Tibial nerve (tissue), 4 donors: ENCODE measurements around the gene SWAP70.

Experiments used
- EP300 ChIP-seq, 2 donors: sonication (generic); formaldehyde crosslinking; IDR thresholded peaks; one replicate each; pipeline ENCODE4 v1.6.1; 2017; ENCODE audit warnings: antibody characterized with exemption in 2 of 2, mild to moderate bottlenecking in 1 of 2
- POLR2A ChIP-seq, 2 donors: fragments of 450-650 bp; IDR thresholded peaks; one replicate each; pipeline ENCODE4 v1.6.1; 2017; ENCODE audit warnings: antibody characterized with exemption in 2 of 2, mild to moderate bottlenecking in 2 of 2, moderate library complexity in 2 of 2
- TF ChIP-seq, protein P1 (sequence below), 5 experiments: fragments of 200-600 bp in 3 of 5; fragments of 450-650 bp in 2 of 5; sonication (generic) in 3 of 5; IDR thresholded peaks; one replicate each; pipeline ENCODE4 v1.5.1; 2016 to 2019; ENCODE audit warnings: antibody characterized with exemption in 5 of 5, mild to moderate bottlenecking in 3 of 5, moderate library complexity in 2 of 5

GRCh38 chr11:9787260-9787659 is 123.4 kb downstream of the SWAP70 start:
- TF ChIP-seq EP300 (IDR thresholded peaks at IDR 0.05): no peak
- TF ChIP-seq, protein P1, sequence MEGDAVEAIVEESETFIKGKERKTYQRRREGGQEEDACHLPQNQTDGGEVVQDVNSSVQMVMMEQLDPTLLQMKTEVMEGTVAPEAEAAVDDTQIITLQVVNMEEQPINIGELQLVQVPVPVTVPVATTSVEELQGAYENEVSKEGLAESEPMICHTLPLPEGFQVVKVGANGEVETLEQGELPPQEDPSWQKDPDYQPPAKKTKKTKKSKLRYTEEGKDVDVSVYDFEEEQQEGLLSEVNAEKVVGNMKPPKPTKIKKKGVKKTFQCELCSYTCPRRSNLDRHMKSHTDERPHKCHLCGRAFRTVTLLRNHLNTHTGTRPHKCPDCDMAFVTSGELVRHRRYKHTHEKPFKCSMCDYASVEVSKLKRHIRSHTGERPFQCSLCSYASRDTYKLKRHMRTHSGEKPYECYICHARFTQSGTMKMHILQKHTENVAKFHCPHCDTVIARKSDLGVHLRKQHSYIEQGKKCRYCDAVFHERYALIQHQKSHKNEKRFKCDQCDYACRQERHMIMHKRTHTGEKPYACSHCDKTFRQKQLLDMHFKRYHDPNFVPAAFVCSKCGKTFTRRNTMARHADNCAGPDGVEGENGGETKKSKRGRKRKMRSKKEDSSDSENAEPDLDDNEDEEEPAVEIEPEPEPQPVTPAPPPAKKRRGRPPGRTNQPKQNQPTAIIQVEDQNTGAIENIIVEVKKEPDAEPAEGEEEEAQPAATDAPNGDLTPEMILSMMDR (IDR thresholded peaks at IDR 0.05): no peak
- TF ChIP-seq POLR2A (IDR thresholded peaks at IDR 0.05): no peak
